Transverse colon (tissue), 3 donors: Measurements from ENCODE around the gene TNF.
A peak's percentile ranks its signal among the peaks of the same experiment; 100 is the strongest.

Source experiments
- POLR2A ChIP-seq: fragments of 450-650 bp; IDR thresholded peaks from one replicate; pipeline ENCODE4 v1.6.1; 2016; ENCODE audit warnings: antibody characterized with exemption, mild to moderate bottlenecking, moderate library complexity
- TF ChIP-seq, protein P1 (sequence below), 5 experiments: fragments of 200-600 bp in 3 of 5; fragments of 450-650 bp in 2 of 5; sonication (generic) in 3 of 5; IDR thresholded peaks; 1 replicate in 2 of 5; 2 replicates in 3 of 5; pipeline ENCODE4 v1.5.1; 2016 to 2017; ENCODE audit warnings: antibody characterized with exemption in 5 of 5, inconsistent platforms in 3 of 5, mild to moderate bottlenecking in 2 of 5, moderate library complexity in 1 of 5

DNA sequence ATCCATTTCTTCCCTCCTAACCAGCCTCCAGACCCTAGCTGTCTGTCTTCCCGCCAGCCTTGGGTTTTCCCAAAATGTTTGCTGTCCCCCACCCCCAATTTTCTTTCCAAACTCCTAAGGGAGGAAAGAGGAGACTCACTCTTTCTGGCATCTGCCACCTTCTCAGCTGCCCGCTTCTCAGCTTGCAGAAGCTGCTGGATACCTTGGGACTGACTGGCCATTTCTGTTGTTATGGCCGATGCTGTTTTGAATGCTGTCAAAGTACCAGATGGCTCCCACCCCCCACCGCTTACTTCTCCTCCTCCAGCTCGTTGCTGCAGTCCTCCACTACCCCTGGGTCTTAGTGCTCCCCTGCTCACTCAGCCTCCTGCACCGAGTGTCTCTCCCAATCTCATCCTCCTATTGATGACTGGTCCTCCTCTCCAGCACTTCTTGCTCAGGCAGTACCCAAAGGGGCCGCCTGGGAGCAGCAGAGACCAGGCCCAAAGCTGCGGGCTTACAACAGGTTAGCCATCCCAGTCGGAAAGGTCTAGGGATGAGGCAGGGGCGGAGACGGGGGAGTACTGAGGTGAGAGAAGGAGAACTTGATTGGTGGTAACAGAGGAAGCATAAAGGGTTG lies 28.9 kb upstream of the TNF start, which contains the start of gene ATP6V1G2:
- TF ChIP-seq, protein P1, sequence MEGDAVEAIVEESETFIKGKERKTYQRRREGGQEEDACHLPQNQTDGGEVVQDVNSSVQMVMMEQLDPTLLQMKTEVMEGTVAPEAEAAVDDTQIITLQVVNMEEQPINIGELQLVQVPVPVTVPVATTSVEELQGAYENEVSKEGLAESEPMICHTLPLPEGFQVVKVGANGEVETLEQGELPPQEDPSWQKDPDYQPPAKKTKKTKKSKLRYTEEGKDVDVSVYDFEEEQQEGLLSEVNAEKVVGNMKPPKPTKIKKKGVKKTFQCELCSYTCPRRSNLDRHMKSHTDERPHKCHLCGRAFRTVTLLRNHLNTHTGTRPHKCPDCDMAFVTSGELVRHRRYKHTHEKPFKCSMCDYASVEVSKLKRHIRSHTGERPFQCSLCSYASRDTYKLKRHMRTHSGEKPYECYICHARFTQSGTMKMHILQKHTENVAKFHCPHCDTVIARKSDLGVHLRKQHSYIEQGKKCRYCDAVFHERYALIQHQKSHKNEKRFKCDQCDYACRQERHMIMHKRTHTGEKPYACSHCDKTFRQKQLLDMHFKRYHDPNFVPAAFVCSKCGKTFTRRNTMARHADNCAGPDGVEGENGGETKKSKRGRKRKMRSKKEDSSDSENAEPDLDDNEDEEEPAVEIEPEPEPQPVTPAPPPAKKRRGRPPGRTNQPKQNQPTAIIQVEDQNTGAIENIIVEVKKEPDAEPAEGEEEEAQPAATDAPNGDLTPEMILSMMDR (IDR thresholded peaks at IDR 0.05): peak; percentile 94 to 98 (median 97)
- TF ChIP-seq POLR2A: no peak
